K562 (cell line): ENCODE measurements around the gene ILKAP. TPM values are rescaled to one million over a fixed set of nuclear protein-coding genes. Genes with fewer than 3 reads are reported as not detected.
A peak's percentile ranks its signal among the peaks of the same experiment; 100 is the strongest.

Experiments
- BHLHE40 ChIP-seq: IDR thresholded peaks from 2 replicates; pipeline ENCODE4 v1.6.1; 2011; ENCODE audit warnings: low read length, improper control_type of control experiment
- COPS2 ChIP-seq: fragments of 450-650 bp; conservative IDR thresholded peaks from 2 replicates; pipeline ENCODE4 v1.6.1; 2016; ENCODE audit warnings: mild to moderate bottlenecking, moderate library complexity
- E2F3 ChIP-seq: fragments of 250-450 bp; sonication (Bioruptor Pico); IDR thresholded peaks from 2 replicates; pipeline ENCODE4 v1.4.0; 2020; ENCODE audit warnings: mild to moderate bottlenecking
- KLF1 ChIP-seq: fragments of 450-650 bp; IDR thresholded peaks from 2 replicates; pipeline ENCODE4 v1.6.1; 2016; ENCODE audit warnings: missing genetic modification characterization, missing compliant biosample characterization
- MEF2D ChIP-seq: conservative IDR thresholded peaks from 2 replicates; pipeline ENCODE4 v1.6.1; 2016; ENCODE audit warnings: low read depth, missing genetic modification characterization, missing compliant biosample characterization
- MYC ChIP-seq, 2 experiments: fragments of 250-450 bp in 1 of 2; sonication (Bioruptor Pico) in 1 of 2; IDR thresholded peaks; 2 replicates each; pipeline versions ENCODE4 v1.5.1 to v1.6.1; 2012 to 2021; ENCODE audit warnings: low read depth in 2 of 2, borderline replicate concordance in 1 of 2, improper control_type of control experiment in 1 of 2, low read length in 1 of 2, mild to moderate bottlenecking in 1 of 2, moderate library complexity in 1 of 2
- NR2C2 ChIP-seq, 2 experiments: fragments of 200-800 bp in 1 of 2; sonication (Bioruptor generic) in 1 of 2; sonication (generic) in 1 of 2; formaldehyde crosslinking in 1 of 2; IDR thresholded peaks; 2 replicates each; pipeline versions ENCODE4 v1.6.1 to v1.8.0; 2016 to 2022; ENCODE audit warnings: mild to moderate bottlenecking in 1 of 2, missing compliant biosample characterization in 1 of 2, missing genetic modification characterization in 1 of 2, missing genetic modification reagents in 1 of 2
- PBX2 ChIP-seq, 2 experiments: IDR thresholded peaks in 1 of 2; conservative IDR thresholded peaks in 1 of 2; 2 replicates each; pipeline ENCODE4 v1.6.1; 2016; ENCODE audit warnings: low read depth in 2 of 2, mild to moderate bottlenecking in 1 of 2, missing compliant biosample characterization in 1 of 2, missing genetic modification characterization in 1 of 2, moderate library complexity in 1 of 2
- RBM25 ChIP-seq: fragments of 200-400 bp; formaldehyde crosslinking; IDR thresholded peaks from 2 replicates; pipeline ENCODE4 v1.6.1; 2018; ENCODE audit warnings: low read length, low read depth, moderate library complexity; ENCODE audit not compliant: severe bottlenecking
- RFX1 ChIP-seq: fragments of 450-650 bp; IDR thresholded peaks from 2 replicates; pipeline ENCODE4 v1.6.1; 2016; ENCODE audit warnings: mild to moderate bottlenecking, moderate library complexity
- SIN3A ChIP-seq, 2 experiments: fragments of 150-350 bp in 1 of 2; IDR thresholded peaks; 2 replicates each; pipeline ENCODE4 v1.6.1; 2011 to 2016; ENCODE audit warnings: borderline replicate concordance in 2 of 2, low read depth in 2 of 2, low read length in 2 of 2, mild to moderate bottlenecking in 2 of 2, moderate library complexity in 2 of 2; ENCODE audit not compliant: control insufficient read depth in 1 of 2
- TSHZ1 ChIP-seq: fragments of 250-450 bp; sonication (Bioruptor Pico); IDR thresholded peaks from 2 replicates; pipeline ENCODE4 v1.4.0; 2020; ENCODE audit warnings: mild to moderate bottlenecking, moderate library complexity
- ZBTB7A ChIP-seq: IDR thresholded peaks from 2 replicates; pipeline ENCODE4 v1.6.1; 2011; ENCODE audit warnings: low read depth, mild to moderate bottlenecking, low read length, moderate library complexity, borderline replicate concordance; ENCODE audit not compliant: control insufficient read depth
- ZFP30 ChIP-seq: fragments of 250-450 bp; sonication (Bioruptor Pico); IDR thresholded peaks from 2 replicates; pipeline ENCODE4 v1.8.0; 2022; ENCODE audit warnings: moderate library complexity, mild to moderate bottlenecking, inconsistent platforms, borderline replicate concordance
- ZFP36 ChIP-seq: fragments of 150-350 bp; IDR thresholded peaks from 2 replicates; pipeline ENCODE4 v1.6.1; 2018; ENCODE audit warnings: low read length, low read depth; ENCODE audit not compliant: partially characterized antibody
- ZKSCAN8 ChIP-seq: fragments of 200-800 bp; sonication (Bioruptor generic); IDR thresholded peaks from 2 replicates; pipeline ENCODE4 v1.6.1; 2016; ENCODE audit warnings: missing genetic modification characterization, missing compliant biosample characterization
- ZNF766 ChIP-seq: fragments of 200-800 bp; sonication (Bioruptor generic); conservative IDR thresholded peaks from 2 replicates; pipeline ENCODE4 v1.6.1; 2016; ENCODE audit warnings: missing genetic modification characterization, missing compliant biosample characterization
- polyA plus RNA-seq, 8 experiments: library from polyadenylated mRNA; depleted of rRNA in 4 of 8; stranded (reverse) in 5 of 8; unstranded in 3 of 8; fragments of >200 nt; fragmentation: Nextera tagmentation in 2 of 8; fragmentation: Illumina TruSeq in 1 of 8; extraction: Ambion mirVana in 2 of 8; extraction: Trizol in 1 of 8; gene quantifications; 2 replicates each; pipeline versions ENCODE4 v1.2.1 to v1.2.3, GENCODE V29; 2011 to 2014; ENCODE audit warnings: inconsistent platforms in 1 of 8, missing spikeins in 1 of 8
- total RNA-seq, 7 experiments: library from RNA; depleted of rRNA in 6 of 7; stranded (reverse); fragments of >200 nt in 6 of 7; fragmentation: Illumina TruSeq in 2 of 7; extraction: Trizol in 2 of 7; gene quantifications; 2 replicates each; pipeline versions ENCODE4 v1.2.1 to v1.2.3, GENCODE V29; 2011 to 2021; ENCODE audit warnings: low replicate concordance in 1 of 7

ILKAP gene
- total and polyA plus RNA-seq, 9 of the 15 experiments (the other 6 are each of a cell fraction or from before 2014, with no cell fraction given) = 3.1 to 43.9 (median 20.7) TPM

GRCh38 chr2:238203094-238203972 is at the start of gene ILKAP (continued):
- TF ChIP-seq PBX2 (CRISPR knock-in tag; IDR thresholded peaks at IDR 0.05; ENCODE audit: low read depth) (no peak), PBX2 (tag; conservative IDR thresholded peaks at IDR 0.05; ENCODE audit: low read depth) (no peak), NR2C2 (CRISPR knock-in tag; IDR thresholded peaks at IDR 0.05) (no peak), NR2C2 (tag; IDR thresholded peaks at IDR 0.05) (0 out of 2 replicates have a peak, but pooled peaks have one; percentile 6), TSHZ1 (CRISPR knock-in tag) (no peak), ZKSCAN8 (no peak), RBM25 (peak; percentile 12), ZFP30 (no peak), E2F3 (CRISPR knock-in tag) (peak; percentile 70; the same call in 1 of the 2 replicates), KLF1 (tag) (no peak), MEF2D (tag) (no peak), RFX1 (no peak), BHLHE40 (peak; percentile 44; the same call in 1 of the 2 replicates), ZFP36 (no peak), COPS2 (no peak), ZBTB7A (peak; percentile 7; the same call in 1 of the 2 replicates), MYC (IDR thresholded peaks at IDR 0.05; ENCODE audit: low read depth, low read length) (0 out of 2 replicates have a peak, but pooled peaks have one; percentile 17), MYC (CRISPR knock-in tag; IDR thresholded peaks at IDR 0.05; ENCODE audit: borderline replicate concordance, low read depth) (no peak), SIN3A (IDR thresholded peaks at IDR 0.05; ENCODE audit: borderline replicate concordance in 2 of 2, control insufficient read depth in 1 of 2, low read depth in 2 of 2, low read length in 2 of 2) (0 out of 4 replicates have a peak, but pooled peaks of 1 of the 2 experiments have one; percentile 27), ZNF766 (CRISPR knock-in tag) (peak; percentile 32; the same call in 1 of the 2 replicates)
